ENCODE results near the gene G6PD. TPM values are rescaled to one million over a fixed set of nuclear protein-coding genes. Genes with fewer than 3 reads are reported as not detected.

Gene G6PD
- total and polyA plus RNA-seq, 2 of the 4 experiments (the other 2 are of a cell fraction): 77.1 to 213 TPM

- H4K5ac ChIP-seq (ENCODE audit: low read depth, low read length): no peak overlapping the region
- H2AK9ac ChIP-seq (replicated peaks; ENCODE audit: low read depth, low read length, poor library complexity): no peak overlapping the region
- intact Hi-C loops (cut with micrococcal nuclease): no loop called here
- H3K9me1 ChIP-seq (ENCODE audit: insufficient read depth, low read length): peaks cover 4% of the 10 kb centered on the region
- H3K9ac ChIP-seq (ENCODE audit: low read depth, low read length): no peak overlapping the region
- in situ Hi-C loops (cut with MboI; ENCODE audit: low sequenced_read_pairs): no loop called here
- H3K4ac ChIP-seq (ENCODE audit: low read depth, low read length): no peak overlapping the region
- no peak overlapping the region for H2BK5ac ChIP-seq (ENCODE audit: low read depth, low read length, poor library complexity, severe bottlenecking)
- ChIA-PET CTCF (no interaction called here), POLR2A (ENCODE audit: unreplicated experiment) (no interaction called here)
- H3K4me2 ChIP-seq (ENCODE audit: low read depth, low read length): no peak overlapping the region
- H4K91ac ChIP-seq (ENCODE audit: insufficient read depth, low read depth, low read length): no peak overlapping the region
- no peak overlapping the region for H4K8ac ChIP-seq (ENCODE audit: low read depth in 2 of 2, low read length in 2 of 2)
- no peak overlapping the region for H3K56ac ChIP-seq (ENCODE audit: extremely low read depth, insufficient read depth, low read length)
- no peaks in the 10 kb centered on the region for H4K20me1 ChIP-seq (ENCODE audit: insufficient read depth, low read length)
- H3K27me3 ChIP-seq (ENCODE audit: control insufficient read depth, insufficient read depth, low read length): no peaks in the 10 kb centered on the region
- H3K79me1 ChIP-seq (ENCODE audit: low read depth in 1 of 2, low read length in 2 of 2): peaks cover 0 to 4% of the 10 kb centered on the region in 2 experiments; a peak in 2 of 4 replicates
- peaks cover 3% of the 10 kb centered on the region; the same call in 1 of the 2 replicates for H3K9me3 ChIP-seq (ENCODE audit: control insufficient read depth, insufficient read depth, low read length)
- no peak overlapping the region for H2BK120ac ChIP-seq (ENCODE audit: low read depth, low read length)
- no peak overlapping the region for H2BK15ac ChIP-seq (ENCODE audit: low read depth, low read length)
- TF ChIP-seq RCOR1 (IDR thresholded peaks at IDR 0.05; ENCODE audit: insufficient replicate concordance, low read length) (no peak), MAFK (IDR thresholded peaks at IDR 0.05; ENCODE audit: low read depth, low read length) (no peak), MXI1 (IDR thresholded peaks at IDR 0.05; ENCODE audit: borderline replicate concordance, low read depth, low read length) (no peak)
- H3K4me1 ChIP-seq (ENCODE audit: control insufficient read depth, insufficient read depth, low read length): peaks cover 2% of the 10 kb centered on the region; the same call in 1 of the 2 replicates
- no peak for ATAC-seq (ENCODE audit: low read depth)
- no peak overlapping the region for H3K4me3 ChIP-seq (ENCODE audit: insufficient read depth, low read depth, low read length)
- no TSS peak for BruUV-seq (replicated peaks)
- H3K23ac ChIP-seq (ENCODE audit: low read depth, low read length): no peak overlapping the region
- no peak overlapping the region for H2BK20ac ChIP-seq (ENCODE audit: low read depth, low read length)
- H3K27ac ChIP-seq (ENCODE audit: insufficient read depth, low read length): no peak overlapping the region
- H3K36me3 ChIP-seq (ENCODE audit: control insufficient read depth, insufficient read depth, low read length): peaks cover 10% of the 10 kb centered on the region; the same call in 1 of the 2 replicates
- no peak for DNase-seq
- no peak overlapping the region for H3K18ac ChIP-seq (ENCODE audit: low read depth, low read length)
- H2AK5ac ChIP-seq (ENCODE audit: low read depth, low read length): no peak overlapping the region
- no CpG with 5 or more reads among the region's 5 CpGs for WGBS, 2 experiments (ENCODE audit: extremely low coverage in 2 of 2, insufficient read length in 1 of 2)
- no peak overlapping the region for H3K14ac ChIP-seq (replicated peaks; ENCODE audit: low read depth, low read length)
- H2AFZ ChIP-seq (replicated peaks; ENCODE audit: low read length, poor library complexity): no peak overlapping the region
- dilution Hi-C loops (cut with HindIII; ENCODE audit: low sequenced_read_pairs, unreplicated experiment): no loop called here
Measured at GRCh38 chrX:154509455-154509854, 37.2 kb downstream of the G6PD start.
